KMS-11 (cell line): Measurements from ENCODE around the gene ARHGEF10L.

Source experiments
- H2AFZ ChIP-seq: fragments of 200-600 bp; sonication (generic); 2 replicates; pipeline ENCODE4 v1.6.1; 2016; ENCODE audit warnings: antibody characterized with exemption, mixed run types, low read depth
- H3K27ac ChIP-seq: fragments of 200-600 bp; sonication (generic); 2 replicates; pipeline ENCODE4 v1.6.1; 2016; ENCODE audit warnings: mild to moderate bottlenecking, mixed run types
- H3K27me3 ChIP-seq: fragments of 200-600 bp; sonication (generic); 2 replicates; pipeline ENCODE4 v1.6.1; 2017; ENCODE audit warnings: mild to moderate bottlenecking, low read depth, mixed run types, moderate library complexity; ENCODE audit not compliant: insufficient read depth
- H3K36me3 ChIP-seq: fragments of 200-600 bp; sonication (generic); 2 replicates; pipeline ENCODE4 v1.6.1; 2017; ENCODE audit warnings: mild to moderate bottlenecking, mixed run types; ENCODE audit not compliant: insufficient read depth
- H3K4me1 ChIP-seq: fragments of 200-600 bp; sonication (generic); 2 replicates; pipeline ENCODE4 v1.6.1; 2016; ENCODE audit warnings: mild to moderate bottlenecking, low read depth, mixed run types; ENCODE audit not compliant: poor library complexity, severe bottlenecking
- H3K4me2 ChIP-seq: fragments of 200-600 bp; sonication (generic); 2 replicates; pipeline ENCODE4 v1.7.0; 2016; ENCODE audit warnings: mild to moderate bottlenecking, mixed run types
- H3K4me3 ChIP-seq: fragments of 200-600 bp; sonication (generic); IDR thresholded peaks from 2 replicates; pipeline ENCODE4 v1.6.1; 2017; ENCODE audit warnings: low read depth, low read length, mixed read lengths; ENCODE audit not compliant: insufficient read depth
- H3K79me2 ChIP-seq: fragments of 200-600 bp; sonication (generic); 2 replicates; pipeline ENCODE4 v1.6.1; 2016; ENCODE audit warnings: low read depth, mixed run types; ENCODE audit not compliant: insufficient read depth
- H3K9ac ChIP-seq: fragments of 200-600 bp; sonication (generic); 2 replicates; pipeline ENCODE4 v1.6.1; 2016; ENCODE audit warnings: mild to moderate bottlenecking, mixed run types
- H4K20me1 ChIP-seq: fragments of 200-600 bp; sonication (generic); 2 replicates; pipeline ENCODE4 v1.6.1; 2016; ENCODE audit warnings: mild to moderate bottlenecking, mixed run types; ENCODE audit not compliant: insufficient read depth
- CTCF ChIP-seq: fragments of 200-600 bp; sonication (generic); conservative IDR thresholded peaks from 2 replicates; pipeline ENCODE4 v1.6.1; 2017; ENCODE audit warnings: low read depth, mild to moderate bottlenecking, antibody characterized with exemption, low read length, moderate library complexity, mixed read lengths

Gene ARHGEF10L

GRCh38 chr1:17674726-17675500, 135.4 kb downstream of the ARHGEF10L start:
- Histone ChIP-seq H3K4me1 (no peaks in the 10 kb centered on the region), H3K4me2 (no peak overlapping the region), H3K79me2 (no peaks in the 10 kb centered on the region), H3K9ac (no peak overlapping the region), H3K27ac (no peak overlapping the region), H2AFZ (no peak overlapping the region), H3K27me3 (no peaks in the 10 kb centered on the region; the same call in 1 of the 2 replicates), H4K20me1 (no peaks in the 10 kb centered on the region), H3K4me3 (no peak overlapping the region), H3K36me3 (no peaks in the 10 kb centered on the region)
- no peak for TF ChIP-seq CTCF

DNA sequence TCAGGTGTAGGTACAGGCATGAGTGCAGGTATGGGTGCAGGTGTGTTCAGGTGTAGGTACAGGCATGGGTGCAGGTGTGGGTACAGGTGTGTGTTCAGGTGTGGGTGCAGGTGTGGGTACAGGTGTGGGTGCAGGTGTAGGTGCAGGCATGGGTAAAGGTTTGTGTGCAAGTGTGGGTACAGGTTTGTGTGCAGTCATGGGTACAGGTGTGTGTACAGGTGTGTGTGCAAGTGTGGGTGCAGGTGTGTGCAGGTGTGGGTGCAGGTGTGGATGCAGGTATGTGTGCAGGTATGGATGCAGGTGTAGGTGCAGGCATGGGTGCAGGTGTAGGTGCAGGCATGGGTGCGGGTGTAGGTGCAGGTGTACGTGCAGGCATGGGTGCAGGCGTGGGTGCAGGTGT, 136.2 kb downstream of the ARHGEF10L start:
- Histone ChIP-seq H3K4me1 (no peaks in the 10 kb centered on the region), H3K9ac (no peak overlapping the region), H3K36me3 (no peaks in the 10 kb centered on the region), H3K27me3 (no peaks in the 10 kb centered on the region; the same call in 1 of the 2 replicates), H3K79me2 (no peaks in the 10 kb centered on the region), H4K20me1 (no peaks in the 10 kb centered on the region), H2AFZ (no peak overlapping the region), H3K4me2 (no peak overlapping the region), H3K27ac (no peak overlapping the region), H3K4me3 (no peak overlapping the region)
- no peak for TF ChIP-seq CTCF

DNA sequence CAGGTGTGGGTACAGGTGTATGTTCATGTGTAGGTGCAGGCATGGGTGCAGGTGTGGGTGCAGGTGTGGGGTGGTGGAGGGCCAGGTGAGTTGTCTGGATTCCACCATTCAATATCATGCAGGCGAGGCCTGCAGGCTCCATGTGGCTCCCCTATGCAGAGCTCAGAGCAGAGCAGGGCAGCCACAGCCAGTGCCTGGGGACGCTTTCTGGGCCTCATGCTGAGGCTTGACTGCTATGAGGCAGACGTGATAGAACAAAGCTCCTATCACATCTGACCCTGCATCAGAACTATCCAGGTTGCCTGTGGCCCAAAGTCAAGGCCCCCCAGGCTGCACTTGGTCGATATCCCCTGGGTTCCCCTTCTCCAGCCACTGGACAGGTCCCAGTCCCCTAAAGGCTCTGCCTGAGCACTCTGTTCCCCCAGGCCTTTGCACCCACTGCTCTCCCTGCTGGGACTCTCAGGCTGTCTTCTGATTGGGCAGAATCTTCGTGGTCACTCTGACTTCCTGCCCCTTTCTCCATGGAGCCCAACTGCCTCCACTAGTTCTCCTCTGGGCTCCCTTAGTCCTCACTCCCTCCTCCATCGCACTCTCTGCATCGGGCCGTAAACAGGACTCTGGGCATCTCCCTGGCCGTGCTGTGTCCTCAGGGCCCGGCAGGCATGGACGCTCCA, 137.0 kb downstream of the ARHGEF10L start:
- H3K27me3 ChIP-seq = no peaks in the 10 kb centered on the region; the same call in 1 of the 2 replicates
- no peak overlapping the region for H3K9ac ChIP-seq
- no peaks in the 10 kb centered on the region for H4K20me1 ChIP-seq
- no peaks in the 10 kb centered on the region for H3K36me3 ChIP-seq
- no peak overlapping the region for H3K4me3 ChIP-seq
- TF ChIP-seq CTCF = no peak
- H2AFZ ChIP-seq = no peak overlapping the region
- H3K27ac ChIP-seq = no peak overlapping the region
- H3K79me2 ChIP-seq = no peaks in the 10 kb centered on the region
- no peaks in the 10 kb centered on the region for H3K4me1 ChIP-seq
- H3K4me2 ChIP-seq = no peak overlapping the region

DNA sequence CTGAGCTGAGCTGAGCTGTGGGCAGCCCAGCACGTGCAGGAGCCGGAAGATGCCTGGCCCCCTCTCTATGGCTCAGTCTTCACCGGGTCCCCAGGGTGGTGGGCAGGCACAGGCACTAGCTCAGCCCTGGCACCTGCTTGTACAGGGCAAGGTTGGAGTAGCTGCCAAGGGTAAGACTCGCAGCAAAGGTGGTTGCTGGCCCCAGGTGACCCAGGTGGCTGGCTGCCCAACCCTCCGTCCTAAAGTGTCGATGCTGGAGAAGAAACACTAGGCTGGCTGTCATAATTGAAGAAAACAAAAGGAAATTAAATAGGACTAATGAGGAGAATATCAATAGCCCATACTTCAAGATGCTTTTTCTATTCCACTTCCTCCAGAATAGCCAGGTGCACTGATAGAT, 138.5 kb downstream of the ARHGEF10L start:
- Histone ChIP-seq H2AFZ (no peak overlapping the region), H3K27ac (no peak overlapping the region), H3K4me3 (no peak overlapping the region), H3K9ac (no peak overlapping the region), H3K27me3 (no peaks in the 10 kb centered on the region; the same call in 1 of the 2 replicates), H3K4me1 (no peaks in the 10 kb centered on the region), H3K4me2 (no peak overlapping the region), H3K79me2 (no peaks in the 10 kb centered on the region), H4K20me1 (no peaks in the 10 kb centered on the region), H3K36me3 (no peaks in the 10 kb centered on the region)
- TF ChIP-seq CTCF = no peak
